Esophagus muscularis mucosa (tissue), 4 donors: Measurements from ENCODE around the gene LYZL1. TPM values are rescaled to one million over a fixed set of nuclear protein-coding genes. Genes with fewer than 3 reads are reported as not detected.
"Not testable (repeated sequence)": the region's sequence is repeated elsewhere in the genome, so short reads cannot be mapped to it uniquely, and the experiment has no call there.

Source experiments
- DNase-seq: peaks from one replicate; pipeline ENCODE4 v3.0.0-alpha.2; 2017; ENCODE audit errors: extremely low spot score
- H3K27ac ChIP-seq, 4 donors: fragments of 200-600 bp; sonication (generic); replicated peaks in 1 of 4; 1 replicate in 3 of 4; 2 replicates in 1 of 4; pipeline ENCODE4 v1.5.1; 2016 to 2019; ENCODE audit warnings: mild to moderate bottlenecking in 1 of 4
- H3K27me3 ChIP-seq, 4 donors: fragments of 200-600 bp; sonication (generic); one replicate each; pipeline versions ENCODE4 v1.5.1 to v1.6.0; 2016 to 2019
- H3K36me3 ChIP-seq, 4 donors: fragments of 200-600 bp; sonication (generic); one replicate each; pipeline ENCODE4 v1.5.1; 2016 to 2019
- H3K4me1 ChIP-seq, 4 donors: fragments of 200-600 bp; sonication (generic); one replicate each; pipeline ENCODE4 v1.5.1; 2016 to 2019
- H3K4me3 ChIP-seq, 4 donors: fragments of 200-600 bp; sonication (generic); 1 replicate in 2 of 4; 2 replicates in 2 of 4; pipeline ENCODE4 v1.5.1; 2016 to 2019; ENCODE audit warnings: mild to moderate bottlenecking in 4 of 4, moderate library complexity in 1 of 4
- H3K9me3 ChIP-seq, 4 donors: fragments of 200-600 bp; sonication (generic); 1 replicate in 3 of 4; 2 replicates in 1 of 4; pipeline ENCODE4 v1.5.1; 2016 to 2019
- EP300 ChIP-seq: sonication (generic); formaldehyde crosslinking; IDR thresholded peaks from one replicate; pipeline ENCODE4 v1.6.1; 2017; ENCODE audit warnings: antibody characterized with exemption
- POLR2A ChIP-seq: fragments of 450-650 bp; IDR thresholded peaks from one replicate; pipeline ENCODE4 v1.6.1; 2017; ENCODE audit warnings: antibody characterized with exemption, moderate library complexity, mild to moderate bottlenecking, low read depth
- POLR2AphosphoS5 ChIP-seq, 2 donors: sonication (generic); formaldehyde crosslinking; IDR thresholded peaks; one replicate each; pipeline ENCODE4 v1.6.1; 2017; ENCODE audit warnings: antibody characterized with exemption in 2 of 2
- WGBS: methylation state at CpG from one replicate; pipeline ENCODE4 v1.1.5; 2018; 5-methylcytosine and 5-hydroxymethylcytosine counted together
- intact Hi-C: fragments of 100-400 bp; cut with DNase I; formaldehyde crosslinking; loops from one replicate; pipeline ENCODE4 v1.15.1; 2023
- total RNA-seq, 4 donors: library from RNA; depleted of rRNA; stranded (reverse); fragments of >200 nt; gene quantifications; one replicate each; pipeline versions ENCODE4 v1.1.0 to v1.2.1, GENCODE V29; 2016
- TF ChIP-seq, protein P1 (sequence below), 3 experiments: fragments of 200-600 bp in 2 of 3; fragments of 450-650 bp in 1 of 3; sonication (generic) in 2 of 3; IDR thresholded peaks; one replicate each; pipeline ENCODE4 v1.5.1; 2017 to 2019; ENCODE audit warnings: antibody characterized with exemption in 3 of 3, mild to moderate bottlenecking in 2 of 3, moderate library complexity in 1 of 3

The LYZL1 gene
- total RNA-seq, 4 donors from 2014 or later: not detected

DNA sequence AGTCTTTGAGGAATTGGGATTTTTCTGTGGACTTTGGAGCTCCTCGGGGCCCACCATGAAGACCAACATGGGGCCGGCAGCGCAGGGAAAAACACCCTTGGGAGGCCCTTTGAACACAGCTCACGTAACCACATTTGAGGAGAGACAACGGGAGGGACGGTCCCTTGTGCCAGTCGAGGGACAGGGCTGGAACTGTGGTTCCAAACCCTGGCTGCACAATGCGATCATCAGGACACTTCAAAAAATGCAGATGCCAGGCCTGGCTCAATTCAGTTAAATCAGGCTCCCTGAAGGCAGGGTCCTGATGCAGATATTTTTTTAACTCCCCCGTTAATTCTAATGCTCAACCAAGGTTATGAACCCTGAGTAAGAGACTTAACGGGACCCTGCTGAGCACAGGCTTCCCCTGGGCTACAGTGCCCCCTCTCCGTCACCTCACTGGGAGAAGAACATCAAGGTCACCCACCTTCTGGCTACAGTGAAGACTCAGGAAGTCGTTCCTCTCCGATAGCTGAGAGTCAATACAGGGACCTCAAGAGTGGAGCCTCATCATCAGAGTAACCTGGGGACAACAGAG is 30.4 kb downstream of the LYZL1 start:
- H3K4me3 ChIP-seq: no peak overlapping the region
- H3K27ac ChIP-seq: no peak overlapping the region

DNA sequence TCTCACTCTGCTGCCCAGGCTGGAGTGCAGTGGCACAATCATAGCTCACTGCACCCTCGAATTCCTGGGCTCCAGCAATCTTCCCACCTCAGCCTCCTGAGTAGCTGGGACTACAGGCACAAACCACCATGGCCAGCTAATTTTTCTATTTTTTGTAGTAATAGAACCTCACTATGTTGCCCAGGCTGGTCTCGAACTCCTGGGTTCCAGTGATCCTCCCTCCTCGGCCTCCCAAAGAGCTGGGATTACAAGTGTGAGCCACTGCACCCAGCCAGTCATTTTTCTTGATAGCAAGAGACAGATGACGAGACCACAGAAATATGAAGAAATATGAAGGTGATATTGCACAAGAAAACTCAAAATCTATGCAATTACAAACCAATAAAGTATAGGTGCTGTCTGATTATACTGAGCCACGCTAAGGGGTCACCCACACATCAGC is 31.8 kb downstream of the LYZL1 start:
- H3K4me3 ChIP-seq, H3K36me3 ChIP-seq, H3K9me3 ChIP-seq, DNase-seq, H3K27ac ChIP-seq, H3K27me3 ChIP-seq, intact Hi-C loops: not testable (repeated sequence)
- 82% methylated on average over 5 of the region's 5 CpGs for WGBS
- H3K4me1 ChIP-seq: peaks cover 13 to 39% (median 31%) of the 10 kb centered on the region in 4 donors

More for the DNA sequence above, 30.4 kb downstream of the LYZL1 start:
- H3K4me1 ChIP-seq: peaks cover 13 to 39% (median 31%) of the 10 kb centered on the region in 4 donors
- no peaks in the 10 kb centered on the region for H3K27me3 ChIP-seq
- 83% methylated on average over 13 of the region's 13 CpGs for WGBS
- H3K9me3 ChIP-seq: no peaks in the 10 kb centered on the region
- DNase-seq: peak; percentile 78
- no peaks in the 10 kb centered on the region for H3K36me3 ChIP-seq
- intact Hi-C loops: no loop called here
- TF ChIP-seq POLR2AphosphoS5 (IDR thresholded peaks at IDR 0.05) (no peak), POLR2A (no peak), EP300 (no peak)
- TF ChIP-seq, protein P1, sequence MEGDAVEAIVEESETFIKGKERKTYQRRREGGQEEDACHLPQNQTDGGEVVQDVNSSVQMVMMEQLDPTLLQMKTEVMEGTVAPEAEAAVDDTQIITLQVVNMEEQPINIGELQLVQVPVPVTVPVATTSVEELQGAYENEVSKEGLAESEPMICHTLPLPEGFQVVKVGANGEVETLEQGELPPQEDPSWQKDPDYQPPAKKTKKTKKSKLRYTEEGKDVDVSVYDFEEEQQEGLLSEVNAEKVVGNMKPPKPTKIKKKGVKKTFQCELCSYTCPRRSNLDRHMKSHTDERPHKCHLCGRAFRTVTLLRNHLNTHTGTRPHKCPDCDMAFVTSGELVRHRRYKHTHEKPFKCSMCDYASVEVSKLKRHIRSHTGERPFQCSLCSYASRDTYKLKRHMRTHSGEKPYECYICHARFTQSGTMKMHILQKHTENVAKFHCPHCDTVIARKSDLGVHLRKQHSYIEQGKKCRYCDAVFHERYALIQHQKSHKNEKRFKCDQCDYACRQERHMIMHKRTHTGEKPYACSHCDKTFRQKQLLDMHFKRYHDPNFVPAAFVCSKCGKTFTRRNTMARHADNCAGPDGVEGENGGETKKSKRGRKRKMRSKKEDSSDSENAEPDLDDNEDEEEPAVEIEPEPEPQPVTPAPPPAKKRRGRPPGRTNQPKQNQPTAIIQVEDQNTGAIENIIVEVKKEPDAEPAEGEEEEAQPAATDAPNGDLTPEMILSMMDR (IDR thresholded peaks at IDR 0.05): no peak

DNA sequence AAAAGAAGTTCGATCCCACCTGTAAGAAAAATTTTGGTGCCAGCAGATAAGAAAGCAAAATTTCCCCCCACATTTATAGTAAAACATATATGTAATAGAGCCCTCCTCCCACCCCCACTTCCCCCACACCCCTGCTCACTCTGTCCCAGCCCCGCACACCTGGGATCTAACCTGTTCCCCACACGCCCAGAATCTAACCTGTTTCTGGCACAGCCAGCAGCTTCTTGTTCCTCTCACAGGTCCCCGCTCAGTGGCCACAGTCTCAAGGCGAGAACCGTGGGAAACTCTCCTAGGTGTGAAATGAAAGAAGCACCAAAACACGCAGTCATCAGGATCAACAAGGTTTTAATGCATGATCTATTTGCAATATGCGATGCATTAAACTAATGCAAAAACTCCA is 32.8 kb downstream of the LYZL1 start:
- intact Hi-C loops: no loop called here
- no peaks in the 10 kb centered on the region for H3K27me3 ChIP-seq
- H3K4me1 ChIP-seq: peaks cover 13 to 39% (median 31%) of the 10 kb centered on the region in 4 donors
- TF ChIP-seq EP300 (no peak), POLR2A (no peak), POLR2AphosphoS5 (IDR thresholded peaks at IDR 0.05) (no peak)
- TF ChIP-seq, protein P1 (IDR thresholded peaks at IDR 0.05): no peak
- 97% methylated on average over 8 of the region's 8 CpGs for WGBS
- no peak overlapping the region for H3K4me3 ChIP-seq
- H3K9me3 ChIP-seq: no peaks in the 10 kb centered on the region
- no peaks in the 10 kb centered on the region for H3K36me3 ChIP-seq
- no peak for DNase-seq
- H3K27ac ChIP-seq: no peak overlapping the region

DNA sequence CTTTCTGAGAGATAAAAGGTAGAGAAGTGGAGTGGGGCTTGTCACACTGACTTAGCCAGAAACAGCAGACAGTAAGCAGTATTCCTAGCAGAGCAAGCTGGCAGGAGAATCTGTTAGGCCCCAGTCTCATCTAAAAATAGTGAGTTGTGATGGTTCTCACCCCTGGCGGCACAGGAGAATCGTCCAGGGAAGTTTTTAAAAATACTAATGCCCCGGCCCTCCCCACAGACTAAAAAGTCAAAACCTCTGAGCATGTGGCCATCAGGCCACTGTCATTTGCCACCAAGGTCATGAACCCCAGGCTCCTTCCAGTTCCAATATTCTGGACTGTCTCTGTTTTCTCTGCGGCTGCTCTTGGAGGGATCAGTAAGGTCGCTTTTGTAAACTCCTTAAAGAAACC is 34.0 kb downstream of the LYZL1 start:
- TF ChIP-seq POLR2AphosphoS5 (IDR thresholded peaks at IDR 0.05) (peak in 1 of 2 donors; percentile 13), EP300 (no peak)
- TF ChIP-seq, protein P1 (IDR thresholded peaks at IDR 0.05): peak in 1 of 3 experiments; percentile 4
- intact Hi-C loops: no loop called here
- Histone ChIP-seq H3K27me3 (no peaks in the 10 kb centered on the region), H3K4me3 (no peak overlapping the region), H3K4me1 (peaks cover 13 to 32% (median 29%) of the 10 kb centered on the region in 4 donors), H3K9me3 (no peaks in the 10 kb centered on the region), H3K27ac (peak overlapping the region; percentile 26 to 46 (median 40)), H3K36me3 (no peaks in the 10 kb centered on the region)
- WGBS: 44% methylated on average over 4 of the region's 5 CpGs
- no peak for DNase-seq

DNA sequence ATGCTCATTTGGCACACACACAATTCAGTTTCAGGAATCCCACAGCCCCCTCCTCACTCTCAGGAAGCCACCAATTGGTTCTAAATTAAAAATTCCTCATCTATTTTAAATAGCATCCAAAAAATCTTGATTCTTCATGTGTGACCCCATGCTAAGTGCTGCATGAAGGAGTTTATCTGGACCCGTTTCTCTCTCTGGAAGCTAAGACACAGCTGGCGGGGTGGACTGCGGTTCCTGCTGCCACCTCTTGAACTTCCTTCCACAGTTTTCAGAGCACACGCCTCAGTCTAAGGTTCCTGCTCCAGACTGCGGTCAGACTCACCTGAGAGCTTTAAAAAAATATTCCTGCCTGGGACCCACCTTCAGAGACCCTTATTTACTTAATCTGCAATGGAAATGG is 34.5 kb downstream of the LYZL1 start:
- H3K4me3 ChIP-seq: no peak overlapping the region
- H3K4me1 ChIP-seq: peaks cover 13 to 27% (median 26%) of the 10 kb centered on the region in 4 donors
- H3K36me3 ChIP-seq: no peaks in the 10 kb centered on the region
- no peak for TF ChIP-seq POLR2A
- TF ChIP-seq, protein P1 (IDR thresholded peaks at IDR 0.05): no peak
- no peak for TF ChIP-seq POLR2AphosphoS5 (IDR thresholded peaks at IDR 0.05)
- TF ChIP-seq EP300: no peak
- H3K9me3 ChIP-seq: no peaks in the 10 kb centered on the region
- WGBS: 81% methylated on average over 5 of the region's 5 CpGs
- DNase-seq: no peak
- no peaks in the 10 kb centered on the region for H3K27me3 ChIP-seq
- intact Hi-C loops: no loop called here
- H3K27ac ChIP-seq: peak overlapping the region in 2 of 4 donors; percentile 40 to 46
